Measurements from ENCODE around the gene YJEFN3.

The YJEFN3 gene

GRCh38 chr19:19498255-19498991, 30.3 kb upstream of the YJEFN3 start:
- DNase-seq (ENCODE audit: low read depth), result no peak

DNA sequence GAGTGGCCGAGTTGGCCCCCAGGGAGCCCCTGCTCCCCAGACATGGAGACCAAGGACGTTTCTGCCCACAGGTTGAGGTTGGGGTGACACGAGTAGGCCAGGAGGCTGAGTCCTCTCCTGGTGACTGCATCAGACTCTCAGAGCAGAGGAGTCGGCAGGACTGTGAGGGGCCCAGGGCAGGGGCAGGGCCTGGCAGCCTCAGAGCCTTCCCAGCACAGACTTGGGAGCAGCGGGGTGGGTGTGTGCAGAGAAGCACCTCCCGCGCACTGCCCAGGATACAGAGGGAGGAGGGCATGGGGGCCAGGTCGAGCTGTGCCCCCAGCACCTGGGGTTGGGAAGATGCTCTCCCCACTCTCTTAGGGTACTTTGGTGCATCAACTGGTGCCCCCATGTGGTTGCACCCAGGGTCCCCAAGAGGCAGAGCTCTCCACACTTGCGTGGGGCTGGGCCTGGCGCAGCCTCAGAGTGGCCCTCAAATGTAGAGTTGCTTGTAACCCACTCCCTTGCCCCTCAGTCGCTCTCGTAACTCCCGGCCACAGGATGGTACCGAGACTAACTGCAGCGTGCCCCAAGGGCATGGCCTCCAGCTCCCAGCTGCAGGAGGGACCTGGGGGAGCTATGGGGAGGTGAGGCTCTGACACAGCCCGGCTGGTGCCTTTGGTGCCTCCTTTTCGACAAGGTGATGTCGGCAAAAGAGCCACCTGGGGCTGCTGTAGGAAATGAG, 29.3 kb upstream of the YJEFN3 start:
- DNase-seq (ENCODE audit: low read depth), result no peak

- DNase-seq (ENCODE audit: low read depth), result no peak
Observed at GRCh38 chr19:19500975-19501644, 27.6 kb upstream of the YJEFN3 start.

GRCh38 chr19:19501798-19502197, 26.9 kb upstream of the YJEFN3 start:
- DNase-seq (ENCODE audit: low read depth), result no peak

- DNase-seq (ENCODE audit: low read depth), result no peak
Observed at GRCh38 chr19:19502281-19502680, 26.4 kb upstream of the YJEFN3 start.

- no peak for DNase-seq (ENCODE audit: low read depth)
Observed at GRCh38 chr19:19502808-19503602, 25.7 kb upstream of the YJEFN3 start.

DNA sequence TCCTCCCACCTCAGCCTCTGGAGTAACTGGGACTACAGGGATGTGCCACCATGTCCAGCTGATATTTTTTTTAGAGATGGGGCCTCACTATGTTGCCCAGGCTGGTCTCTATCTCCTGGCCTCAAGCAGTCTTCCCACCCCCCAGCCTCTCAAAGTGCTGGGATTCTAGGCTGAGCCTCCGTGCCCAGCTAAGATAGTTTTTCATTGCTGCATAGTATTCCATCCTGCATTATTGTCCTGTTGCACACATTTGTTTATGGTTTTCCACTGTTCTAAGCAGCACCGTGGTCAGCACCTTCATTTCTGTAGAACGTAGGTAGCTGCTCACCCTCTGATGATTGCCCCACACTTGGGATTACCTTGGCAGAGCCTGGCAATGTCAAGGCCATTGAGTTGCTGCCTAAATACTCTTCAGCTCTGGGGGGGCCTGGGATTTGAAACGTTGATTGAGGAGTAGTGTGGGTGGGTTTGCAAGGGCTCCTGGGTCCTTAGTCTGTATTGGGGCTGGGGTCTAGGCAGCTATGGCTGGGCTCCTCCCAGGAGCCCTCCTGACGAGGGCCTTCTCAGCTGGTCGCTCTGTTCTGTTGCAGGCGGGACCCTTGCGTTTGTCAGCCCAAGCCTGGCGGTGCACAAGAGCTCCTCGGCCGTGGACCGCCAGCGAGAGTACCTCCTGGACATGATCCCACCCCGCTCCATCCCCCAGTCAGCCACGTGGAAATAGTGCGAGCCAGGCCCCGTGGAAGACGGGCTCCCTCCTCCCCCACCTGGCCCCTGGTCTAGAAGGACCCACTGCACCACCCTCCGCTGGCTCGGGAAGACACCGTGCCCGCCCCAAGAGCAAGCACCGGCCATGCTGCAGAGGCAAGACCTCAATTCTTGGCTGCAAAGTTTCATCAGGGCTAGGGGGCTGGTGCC, 23.7 kb upstream of the YJEFN3 start:
- DNase-seq (ENCODE audit: low read depth), result no peak

GRCh38 chr19:19505669-19506326, 22.9 kb upstream of the YJEFN3 start:
- no peak for DNase-seq (ENCODE audit: low read depth)

- DNase-seq (ENCODE audit: low read depth), result no peak
Observed at GRCh38 chr19:19506592-19506991, 22.1 kb upstream of the YJEFN3 start.

GRCh38 chr19:19507354-19507753, 21.4 kb upstream of the YJEFN3 start:
- DNase-seq (ENCODE audit: low read depth), result no peak

GRCh38 chr19:19508217-19508616, 20.5 kb upstream of the YJEFN3 start:
- DNase-seq (ENCODE audit: low read depth), result no peak

- no peak for DNase-seq (ENCODE audit: low read depth)
Observed at GRCh38 chr19:19510432-19510831, 18.3 kb upstream of the YJEFN3 start.

GRCh38 chr19:19513682-19514081, 15.0 kb upstream of the YJEFN3 start:
- no peak for DNase-seq (ENCODE audit: low read depth)

DNA sequence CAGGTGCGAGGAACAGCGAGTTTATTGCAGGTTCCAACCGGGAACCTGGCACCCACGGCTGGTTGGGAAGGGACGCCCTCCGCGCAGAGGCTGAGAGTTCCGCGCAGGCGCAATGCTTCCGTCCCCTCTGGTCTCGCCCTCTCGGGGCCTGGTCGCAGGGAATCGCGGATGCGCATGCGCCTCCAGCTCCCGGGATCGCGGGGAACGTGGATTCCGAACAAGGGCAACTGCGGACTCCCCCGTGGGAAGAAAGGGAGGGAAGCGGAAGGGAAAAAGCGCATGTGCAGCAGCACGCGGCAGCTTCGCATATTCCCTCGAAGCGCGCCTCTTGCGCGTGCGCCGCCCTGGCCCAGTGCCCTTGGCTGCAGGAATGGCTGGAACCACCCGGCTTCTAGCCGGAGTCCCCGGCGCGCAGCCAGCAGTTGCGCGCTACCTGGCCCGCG, 14.5 kb upstream of the YJEFN3 start:
- no peak for DNase-seq (ENCODE audit: low read depth)

GRCh38 chr19:19514881-19515641, 13.7 kb upstream of the YJEFN3 start, which contains the start of gene TSSK6:
TSS of gene TSSK6 (minus strand) at chr19:19515548. CDS start at chr19:19515427, 121 bp downstream.
- DNase-seq (ENCODE audit: low read depth), result no peak

GRCh38 chr19:19515642-19516519, 12.8 kb upstream of the YJEFN3 start, which contains the start of gene NDUFA13:
TSS of gene NDUFA13 (plus strand) at chr19:19516225. CDS start at chr19:19516239, 14 bp downstream.
- DNase-seq (ENCODE audit: low read depth), result peak; percentile 86

GRCh38 chr19:19517235-19517619, 11.5 kb upstream of the YJEFN3 start:
- no peak for DNase-seq (ENCODE audit: low read depth)

- no peak for DNase-seq (ENCODE audit: low read depth)
Observed at GRCh38 chr19:19520989-19521388, 7.7 kb upstream of the YJEFN3 start.

GRCh38 chr19:19523177-19523576, 5.5 kb upstream of the YJEFN3 start:
- no peak for DNase-seq (ENCODE audit: low read depth)
